HG02678 (cell line): Measurements from ENCODE around the gene SPON1.
A peak's percentile ranks its signal among the peaks of the same experiment; 100 is the strongest.
"Not testable (repeated sequence)": the region's sequence is repeated elsewhere in the genome, so short reads cannot be mapped to it uniquely, and the experiment has no call there.

ENCODE experiments used
- ATAC-seq: cut with Tn5 transposase; IDR thresholded peaks from one replicate; pipeline ENCODE4 v1.9.1; 2021; ENCODE audit warnings: mild to moderate bottlenecking, moderate library complexity; ENCODE audit not compliant: unreplicated experiment

Gene SPON1

DNA sequence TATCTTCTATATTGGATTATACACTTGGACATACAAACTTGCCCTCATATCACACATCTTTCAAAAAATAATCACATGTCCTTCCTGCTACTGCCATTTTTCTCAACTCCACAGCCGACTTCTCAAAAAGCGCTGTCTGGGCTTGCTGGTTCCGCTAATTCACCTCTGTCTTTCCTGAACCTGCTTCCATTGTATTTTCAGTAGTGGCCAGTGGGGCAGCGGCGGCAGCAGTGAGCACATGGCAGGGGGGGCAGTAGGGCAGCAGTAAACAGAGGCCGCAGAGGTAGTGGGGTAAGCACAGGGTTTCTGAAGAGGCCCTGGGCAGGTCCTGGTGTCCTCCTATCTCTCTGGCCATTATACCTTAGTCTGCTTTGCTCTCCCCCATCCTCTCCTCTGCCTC lies 270.1 kb downstream of the SPON1 start:
- ATAC-seq = no peak

DNA sequence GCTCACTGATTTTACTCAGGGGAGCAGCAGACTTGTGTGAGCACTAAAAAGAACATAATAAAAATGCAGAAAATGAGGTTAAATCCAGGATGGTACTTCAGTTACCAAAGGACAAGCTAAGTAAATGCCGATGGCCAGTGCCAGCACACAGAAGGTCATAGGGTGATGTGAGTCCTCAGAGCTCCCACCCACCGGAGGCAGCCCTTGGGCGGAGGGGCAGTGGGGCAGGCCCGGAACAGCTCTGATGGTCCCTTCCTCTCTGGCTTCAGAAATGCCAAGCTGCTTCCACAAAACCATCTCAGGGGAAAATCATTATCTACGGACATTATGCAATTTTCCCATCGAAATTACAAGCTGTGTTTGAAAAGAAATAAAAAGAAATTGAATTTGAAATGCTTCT lies 271.9 kb downstream of the SPON1 start:
- ATAC-seq = no peak

DNA sequence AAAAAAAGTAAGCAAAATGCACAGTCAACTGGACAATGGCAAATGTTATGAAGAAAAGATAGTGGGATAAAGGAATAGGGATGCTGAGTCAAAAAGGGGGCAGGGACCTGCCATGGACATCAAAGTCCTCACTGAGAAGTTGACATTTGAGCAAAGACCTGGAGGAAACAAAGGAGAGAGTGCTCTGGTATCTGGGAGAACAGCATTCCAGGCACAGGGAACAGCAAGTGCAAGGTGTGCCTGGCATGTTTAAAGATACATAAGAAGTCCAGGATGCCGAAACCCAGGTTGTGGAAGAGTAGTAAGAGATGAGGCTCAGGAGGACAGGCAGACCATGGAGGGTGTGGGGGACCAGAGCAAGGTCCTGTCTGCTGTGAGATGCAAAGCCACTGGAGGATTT lies 273.2 kb downstream of the SPON1 start:
- no peak for ATAC-seq

DNA sequence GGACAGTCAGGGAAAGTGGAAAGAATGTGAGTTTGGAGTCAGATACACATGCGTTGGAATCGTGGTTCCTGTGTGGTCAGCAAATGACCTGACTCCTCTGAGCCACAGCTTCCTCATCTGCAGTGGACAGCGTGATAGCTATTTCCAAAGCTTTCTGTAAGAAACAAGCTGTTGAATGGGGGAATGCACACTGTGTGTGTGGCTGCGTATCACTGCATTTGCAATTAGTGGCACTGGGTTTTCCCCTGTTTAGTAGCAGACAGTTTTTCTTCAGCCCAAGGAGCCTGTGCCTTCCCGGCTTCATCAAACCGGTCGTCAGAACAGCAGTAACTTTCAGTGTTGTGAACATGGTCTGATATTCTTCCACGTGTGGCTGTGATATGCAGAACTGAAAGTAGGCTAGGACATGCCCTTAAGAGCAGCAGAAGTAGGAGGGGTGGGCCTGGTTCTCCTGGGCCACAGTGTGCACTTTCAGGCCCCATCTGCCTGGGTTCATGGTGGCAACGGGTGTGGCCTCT lies 275.0 kb downstream of the SPON1 start:
- ATAC-seq = peak; percentile 98

DNA sequence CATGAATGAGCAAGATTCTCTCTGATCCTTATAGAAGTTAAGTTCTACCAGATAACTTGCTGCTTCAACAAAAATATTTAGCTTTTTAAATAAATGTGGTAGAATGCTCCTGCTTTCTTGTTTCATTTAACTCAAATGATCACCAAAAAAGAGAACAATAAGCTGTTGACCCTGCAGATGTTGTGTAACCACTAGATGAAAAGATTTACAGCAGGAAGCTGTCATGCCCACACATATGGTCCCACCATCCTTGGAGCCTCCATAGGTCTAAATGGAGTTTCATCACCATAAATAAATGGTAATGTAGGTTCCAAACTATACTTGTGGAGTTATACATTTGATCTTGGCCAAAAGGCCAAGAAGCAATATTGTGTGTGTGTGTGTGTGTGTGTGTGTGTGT lies 277.7 kb downstream of the SPON1 start:
- ATAC-seq = no peak

DNA sequence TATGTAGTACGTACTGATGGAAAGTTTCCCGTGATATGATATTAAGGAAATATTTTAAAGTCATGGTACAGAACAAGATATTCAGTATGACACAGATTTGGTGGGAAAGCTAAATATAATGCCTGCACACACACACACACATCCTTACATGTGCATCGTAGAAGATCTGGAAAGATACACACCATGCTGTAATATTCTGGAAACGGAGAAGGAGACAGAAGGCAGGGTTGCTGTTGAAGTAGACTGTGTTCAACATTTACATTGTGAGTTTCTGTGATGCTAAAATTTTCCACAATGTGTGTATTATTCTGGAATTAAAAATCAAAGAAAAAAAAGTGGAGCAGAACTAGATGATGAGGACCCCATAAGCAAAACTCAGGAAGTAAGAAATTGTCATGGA lies 278.4 kb downstream of the SPON1 start:
- ATAC-seq = no peak

DNA sequence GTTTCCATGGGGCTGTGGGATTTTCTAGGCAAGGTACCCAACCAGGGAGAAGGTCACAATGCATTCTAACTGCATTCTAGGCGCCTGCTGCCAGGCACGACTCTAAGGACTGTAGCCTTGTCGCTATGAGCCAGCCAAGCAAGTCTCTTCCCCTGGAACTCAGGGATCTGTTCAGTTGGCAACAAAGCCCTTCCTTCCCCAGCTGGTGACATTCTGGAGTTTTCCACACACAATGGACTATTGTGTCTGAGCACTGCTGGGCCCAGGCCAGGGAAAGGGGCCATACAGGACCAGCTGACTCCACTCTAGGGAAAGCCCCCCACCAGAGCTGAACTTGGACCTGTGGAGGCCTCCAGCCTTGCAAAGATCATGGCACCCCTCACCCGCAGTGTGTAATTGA lies 279.7 kb downstream of the SPON1 start:
- no peak for ATAC-seq

DNA sequence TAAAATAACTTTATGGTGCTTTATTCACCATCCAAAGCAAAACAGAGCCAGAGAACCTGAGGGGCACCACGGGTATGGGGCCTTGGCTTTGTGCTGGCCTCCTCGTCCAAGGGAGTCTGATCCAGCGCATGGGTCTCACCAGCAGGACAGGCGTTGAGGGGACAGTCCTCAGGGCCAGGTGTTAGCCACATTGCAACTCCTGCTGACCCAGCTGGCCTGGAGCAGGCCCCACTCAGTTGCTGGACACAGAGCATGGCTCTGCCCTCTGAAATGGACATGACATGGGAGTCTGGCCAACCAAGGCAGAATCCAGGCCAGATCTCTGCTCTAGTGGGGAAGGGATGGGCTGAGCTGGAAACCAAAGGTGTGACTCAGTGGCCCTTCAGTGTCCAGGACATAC lies 280.2 kb downstream of the SPON1 start:
- no peak for ATAC-seq

DNA sequence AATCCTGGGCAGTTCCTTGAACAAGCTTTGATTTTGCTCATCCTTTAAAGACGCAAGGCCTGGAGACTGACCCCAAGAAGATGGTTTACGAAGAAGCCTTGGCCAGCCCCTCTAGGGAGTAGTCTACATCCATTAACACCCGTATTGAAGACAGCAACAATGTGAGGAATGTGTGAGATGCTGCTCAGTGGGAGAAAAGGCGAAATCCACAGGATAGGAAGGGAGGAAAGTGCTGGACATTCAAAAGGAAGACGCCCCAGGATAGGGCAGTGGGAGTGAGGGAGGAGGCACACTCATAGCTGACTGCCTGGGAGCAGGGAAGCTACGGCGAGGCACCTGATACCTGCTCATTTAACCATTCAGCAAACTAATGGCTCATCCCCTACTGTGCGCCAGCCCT lies 282.4 kb downstream of the SPON1 start:
- ATAC-seq = no peak

DNA sequence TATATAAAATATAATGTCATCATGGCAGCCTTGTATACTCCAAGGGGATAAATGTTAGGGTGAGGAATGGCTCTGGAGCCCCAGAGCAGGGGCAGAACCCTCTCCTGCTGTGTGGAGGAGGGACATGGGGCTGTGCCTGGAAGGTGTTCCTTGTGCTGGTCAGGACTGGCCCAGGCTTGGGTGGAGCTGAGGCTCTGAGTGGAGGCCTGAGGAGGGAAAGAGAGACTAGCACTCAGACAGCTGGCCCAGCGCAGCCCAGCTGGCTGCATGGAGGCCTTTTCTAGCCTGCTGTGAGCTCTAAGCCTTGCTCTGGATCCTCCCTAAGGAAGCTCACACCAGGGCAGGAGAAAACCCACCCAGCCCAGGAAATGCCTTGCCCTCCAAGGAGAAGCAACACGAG lies 282.9 kb downstream of the SPON1 start:
- ATAC-seq = no peak

DNA sequence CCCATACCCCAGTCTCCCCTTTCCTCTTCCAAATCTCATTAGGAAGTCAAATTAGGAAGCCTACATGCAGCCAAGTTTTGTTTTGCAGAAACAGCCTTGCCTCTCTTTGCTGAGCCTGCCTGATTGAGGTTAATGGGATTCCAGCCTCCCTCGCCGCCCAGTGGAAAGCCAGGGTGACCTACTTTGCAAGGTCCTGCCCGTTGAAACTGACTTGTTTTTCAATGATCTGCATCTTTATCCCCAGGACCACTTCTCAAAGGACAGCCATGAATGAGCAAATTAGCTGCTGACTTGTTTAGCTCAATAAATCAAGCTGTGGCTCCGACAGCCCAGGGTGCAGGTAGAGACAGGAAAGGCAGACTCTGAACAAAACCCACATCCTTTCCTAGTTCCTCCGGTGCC lies 286.1 kb downstream of the SPON1 start:
- ATAC-seq = no peak

DNA sequence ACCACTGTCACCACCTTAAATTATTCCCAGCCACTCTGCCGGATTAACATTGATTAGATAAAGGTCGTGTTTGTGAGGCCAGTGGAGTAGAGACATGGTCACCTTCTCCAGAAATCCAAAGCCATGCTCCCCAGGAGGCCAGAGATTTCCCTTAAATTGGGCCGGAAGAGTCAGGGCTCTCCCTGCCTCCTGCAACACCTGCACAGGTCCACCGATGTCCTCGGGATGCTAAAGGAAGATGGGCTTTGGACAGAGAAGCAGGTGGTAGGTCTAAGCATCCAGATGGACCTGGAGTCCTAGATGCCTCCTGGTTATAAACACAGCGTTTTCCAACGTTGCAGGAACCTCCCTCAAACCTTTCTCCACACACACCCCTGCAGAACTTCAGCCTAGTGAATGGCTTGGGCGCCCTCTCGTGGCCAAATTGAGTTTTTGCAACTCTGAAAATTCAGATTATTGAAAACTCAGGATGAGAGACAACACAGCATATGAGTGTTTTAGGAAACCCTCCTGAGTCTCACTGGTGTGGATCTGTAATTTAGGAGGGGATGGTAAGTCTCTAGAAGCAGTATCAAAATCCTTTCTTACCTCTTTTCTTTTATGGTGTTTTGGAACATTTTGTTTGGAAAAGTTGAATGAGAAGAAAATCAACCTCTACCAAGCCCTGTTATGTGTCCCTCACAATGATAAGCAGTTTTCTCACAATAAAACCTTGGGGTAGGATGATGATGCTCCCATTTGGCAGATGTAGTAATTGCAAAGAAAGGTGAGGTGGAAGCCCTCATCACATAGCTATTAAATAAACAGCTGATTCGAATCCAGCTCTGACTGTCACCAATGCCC lies 286.8 kb downstream of the SPON1 start:
- ATAC-seq = no peak

DNA sequence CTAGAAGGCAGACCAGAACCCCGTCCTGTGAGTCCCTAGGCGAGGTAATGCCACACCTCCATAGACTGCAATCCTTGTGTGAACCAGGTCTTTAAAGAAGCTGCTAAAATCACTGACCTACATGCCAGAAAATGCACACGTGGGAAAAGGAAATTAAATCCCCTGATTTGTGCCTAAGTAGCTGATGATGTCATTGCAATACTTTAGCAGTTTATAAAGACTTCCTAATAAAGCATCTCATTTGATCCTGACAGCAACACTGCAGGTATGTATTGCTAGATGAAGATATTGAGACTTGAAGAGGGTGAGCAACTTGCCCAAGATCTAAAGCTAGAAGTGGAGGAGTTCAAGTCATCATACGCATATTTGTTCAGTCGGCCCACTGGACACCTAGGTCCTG lies 289.2 kb downstream of the SPON1 start:
- no peak for ATAC-seq

DNA sequence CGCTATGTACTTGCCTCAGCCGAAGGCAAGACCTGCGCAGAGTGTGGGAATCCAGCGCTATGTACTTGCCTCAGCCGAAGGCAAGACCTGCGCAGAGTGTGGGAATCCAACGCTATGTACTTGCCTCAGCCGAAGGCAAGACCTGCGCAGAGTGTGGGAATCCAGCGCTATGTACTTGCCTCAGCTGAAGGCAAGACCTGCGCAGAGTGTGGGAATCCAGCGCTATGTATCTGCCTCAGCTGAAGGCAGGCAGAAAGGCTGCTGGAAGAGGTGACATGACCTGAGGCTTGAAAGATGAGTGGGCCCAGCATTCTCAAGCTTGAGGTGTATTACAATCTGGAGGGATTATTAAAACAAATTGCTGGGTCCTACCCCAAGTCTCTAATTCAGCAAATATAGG lies 290.0 kb downstream of the SPON1 start:
- not testable (repeated sequence) for ATAC-seq

DNA sequence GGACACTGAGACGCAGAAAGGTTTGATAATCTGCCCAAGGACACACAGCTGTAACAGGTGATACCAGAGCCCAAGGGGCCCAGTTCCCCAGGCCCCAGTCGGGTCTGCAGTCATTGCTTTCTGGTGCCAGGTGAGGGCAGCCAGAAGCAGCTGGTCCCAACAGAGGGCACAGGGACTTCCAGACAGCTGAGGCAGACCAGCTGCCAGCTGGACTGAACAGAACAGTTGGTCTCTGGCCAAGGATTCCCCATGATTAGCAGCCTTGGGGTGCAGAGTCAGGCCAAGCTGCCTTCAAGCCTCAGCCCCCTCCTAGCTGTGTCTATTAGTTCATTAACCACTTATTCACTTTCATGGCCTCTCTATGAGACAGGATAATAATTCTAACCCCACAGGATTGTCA lies 290.9 kb downstream of the SPON1 start:
- ATAC-seq = no peak

DNA sequence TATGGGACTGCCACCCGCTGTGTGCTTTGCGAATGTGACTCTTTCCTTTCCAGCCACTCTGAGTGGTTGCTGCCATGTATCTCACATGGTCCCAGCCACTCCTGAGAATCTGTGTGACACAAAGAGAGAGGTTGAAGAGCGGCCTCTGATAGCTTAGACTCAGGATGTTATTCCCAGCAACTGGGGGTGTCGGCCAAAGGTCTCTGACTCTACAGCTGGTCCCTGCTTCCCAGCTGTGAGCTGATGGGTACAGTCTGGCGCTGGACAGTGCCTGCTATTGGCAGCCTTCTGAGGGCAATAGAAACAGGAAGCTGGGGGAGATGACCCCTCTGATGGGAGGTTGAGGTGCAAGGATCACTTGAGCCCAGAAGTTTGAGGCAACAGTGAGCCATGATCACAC lies 291.3 kb downstream of the SPON1 start:
- no peak for ATAC-seq

DNA sequence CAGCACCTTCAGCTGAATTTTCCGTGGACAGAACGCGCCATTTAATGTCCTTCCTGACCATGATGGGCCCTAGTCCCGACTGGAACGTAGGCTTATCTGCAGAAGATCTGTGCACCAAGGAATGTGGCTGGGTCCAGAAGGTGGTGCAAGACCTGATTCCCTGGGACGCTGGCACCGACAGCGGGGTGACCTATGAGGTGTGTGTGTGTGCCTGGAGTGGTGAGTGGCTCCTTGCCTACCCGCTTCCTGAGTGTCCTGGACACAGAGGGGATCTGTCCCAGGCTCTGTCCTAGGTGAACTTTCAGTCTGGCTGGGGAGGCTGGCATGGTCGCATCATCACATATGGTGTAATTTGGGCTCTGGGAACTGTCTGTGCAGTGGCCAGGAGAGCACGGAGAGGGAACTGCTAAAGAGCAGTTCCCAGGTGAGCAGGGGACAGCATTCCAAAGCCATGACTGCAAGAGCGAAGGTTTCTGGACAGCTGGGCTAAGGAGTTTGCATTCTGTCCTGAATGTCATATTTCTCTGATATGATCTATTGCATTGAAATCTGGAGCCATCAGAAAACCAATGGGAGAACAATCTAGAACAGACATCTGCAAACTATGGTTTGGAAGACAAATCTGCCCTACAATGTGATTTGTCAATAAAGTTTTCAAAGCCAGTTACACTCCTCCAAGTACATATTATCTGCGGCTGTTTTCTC lies 292.2 kb downstream of the SPON1 start:
- no peak for ATAC-seq

DNA sequence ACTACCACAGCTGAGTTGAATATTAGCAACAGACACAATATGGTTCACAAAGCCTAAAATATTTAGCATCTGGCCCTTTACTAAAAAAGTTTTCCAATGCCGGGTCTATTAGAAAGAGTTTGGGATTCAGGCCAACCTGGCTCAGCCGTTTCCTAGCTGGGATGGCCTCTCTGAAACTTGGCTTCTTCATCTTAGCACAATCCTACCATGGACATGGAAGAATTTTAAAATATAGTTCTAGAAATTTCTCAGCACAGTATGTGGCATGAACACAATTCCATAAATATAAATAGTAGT lies 292.7 kb downstream of the SPON1 start:
- no peak for ATAC-seq

DNA sequence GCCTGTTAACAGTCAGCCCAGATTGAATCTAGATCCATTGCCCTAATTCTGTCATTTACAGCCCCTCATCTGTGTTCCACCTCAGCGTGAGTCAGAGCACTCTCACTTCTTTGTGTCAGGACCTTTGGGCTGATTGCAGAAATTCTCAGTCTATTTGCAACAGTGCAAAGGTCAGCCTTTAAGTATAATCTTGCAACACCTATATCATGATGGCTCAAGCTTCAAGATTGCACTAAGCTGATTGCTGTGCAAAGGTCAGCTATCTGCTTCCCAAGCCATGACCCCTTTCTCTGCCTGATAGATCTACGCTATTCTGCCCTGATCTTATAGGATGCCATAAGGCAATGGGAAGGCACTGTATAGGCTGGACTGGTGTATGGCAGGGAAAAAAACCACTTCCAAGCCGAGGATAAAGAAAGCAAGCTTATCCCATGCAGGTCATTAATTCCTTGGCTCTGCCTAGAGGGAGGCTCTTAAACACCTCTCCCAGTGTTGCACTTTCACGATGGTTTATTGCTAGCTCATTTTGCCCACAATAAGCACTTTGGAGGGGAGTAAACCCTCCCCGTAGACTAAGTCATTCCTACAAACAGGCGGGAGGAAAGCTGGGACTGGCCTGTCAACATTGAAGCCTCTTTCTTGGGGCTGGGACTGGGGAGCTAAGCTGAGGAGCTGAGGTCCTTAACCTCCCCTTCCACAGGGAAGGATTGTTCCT lies 295.9 kb downstream of the SPON1 start:
- no peak for ATAC-seq

DNA sequence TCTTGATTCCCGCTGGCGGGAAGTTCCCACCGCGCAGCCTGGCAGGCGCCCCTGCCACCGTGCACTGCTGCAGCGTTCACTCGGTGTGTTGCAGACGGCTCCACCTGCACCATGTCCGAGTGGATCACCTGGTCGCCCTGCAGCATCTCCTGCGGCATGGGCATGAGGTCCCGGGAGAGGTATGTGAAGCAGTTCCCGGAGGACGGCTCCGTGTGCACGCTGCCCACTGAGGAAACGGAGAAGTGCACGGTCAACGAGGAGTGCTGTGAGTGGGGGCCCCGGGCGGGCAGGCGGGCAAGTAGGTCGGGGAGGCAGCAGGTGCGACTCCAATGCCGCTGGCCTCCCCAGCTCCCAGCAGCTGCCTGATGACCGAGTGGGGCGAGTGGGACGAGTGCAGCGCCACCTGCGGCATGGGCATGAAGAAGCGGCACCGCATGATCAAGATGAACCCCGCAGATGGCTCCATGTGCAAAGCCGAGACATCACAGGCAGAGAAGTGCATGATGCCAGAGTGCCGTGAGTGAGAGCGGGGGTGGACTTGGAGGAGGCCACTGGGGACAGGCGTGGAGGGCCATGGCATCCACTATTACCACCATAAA lies 296.8 kb downstream of the SPON1 start:
- no peak for ATAC-seq

DNA sequence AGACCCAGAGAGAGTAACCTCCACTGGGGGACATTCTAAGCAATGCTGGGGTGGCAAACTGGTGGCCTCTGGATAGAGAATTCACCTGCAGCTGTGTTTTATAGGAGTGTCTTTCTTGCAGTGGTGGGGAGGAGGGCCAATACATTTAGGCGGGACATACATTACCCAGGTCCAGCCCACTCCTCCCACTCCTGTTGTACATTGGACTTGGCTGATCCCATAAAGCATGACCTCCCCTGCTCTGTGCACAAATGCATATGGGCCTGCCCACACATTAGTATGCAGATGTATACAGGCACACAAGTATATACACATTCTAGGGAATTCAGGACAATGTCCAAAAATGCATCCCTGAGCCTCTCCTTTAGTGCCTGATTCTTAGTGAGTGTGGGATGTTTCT lies 297.4 kb downstream of the SPON1 start:
- ATAC-seq = no peak

DNA sequence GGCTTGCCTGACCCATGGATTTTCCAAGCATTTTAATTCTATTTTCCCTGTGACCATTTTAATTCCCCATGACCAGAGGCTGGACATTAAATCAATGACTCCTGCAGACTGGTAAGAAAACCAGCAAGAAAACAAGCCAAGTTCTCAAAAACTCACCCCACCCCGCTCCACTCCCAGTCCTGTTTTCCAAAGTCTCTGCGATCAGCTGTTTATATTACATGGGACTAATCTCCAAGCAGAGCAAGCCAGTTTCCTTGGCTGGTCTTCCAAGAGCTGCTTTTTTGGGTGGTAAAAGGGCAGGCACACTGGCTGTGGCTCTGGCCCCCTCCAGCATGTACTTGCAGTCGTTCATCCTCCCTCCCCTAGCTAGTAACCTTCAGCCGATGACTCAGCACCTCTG lies 298.5 kb downstream of the SPON1 start:
- no peak for ATAC-seq
